ENCODE measurements around the gene RERE.

RERE gene

DNA sequence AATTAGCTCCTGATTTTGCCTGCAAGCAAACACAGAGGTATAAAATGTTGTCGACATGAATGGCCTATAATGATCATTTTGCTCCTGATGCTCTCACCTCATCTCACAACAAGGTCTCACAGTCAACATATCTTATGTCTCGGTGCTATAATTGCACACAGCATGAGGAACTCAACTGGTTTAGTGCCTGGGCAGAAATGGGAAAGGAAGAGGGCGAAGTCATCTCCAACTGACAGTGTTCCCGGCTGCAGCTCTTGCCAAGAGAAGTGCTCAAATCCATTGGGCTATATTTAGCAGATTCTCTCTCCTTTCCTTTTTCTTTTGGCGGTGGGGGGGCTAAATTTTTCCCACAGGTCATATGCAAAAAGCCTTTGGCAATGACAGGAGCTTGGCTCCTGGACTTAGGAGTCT, 446.5 kb downstream of the RERE start:
- peaks cover 34% of the 10 kb centered on the region for H4K20me1 ChIP-seq (ENCODE audit: insufficient read depth, low read length)
- no peaks in the 10 kb centered on the region for H3K4me1 ChIP-seq (ENCODE audit: insufficient read depth, low read length)
- H3K9me3 ChIP-seq (ENCODE audit: insufficient read depth, low read length, severe bottlenecking): no peaks in the 10 kb centered on the region
- no peak overlapping the region for H3K4me2 ChIP-seq (ENCODE audit: insufficient read depth, low read length)
- no peak overlapping the region for H3K4me3 ChIP-seq (ENCODE audit: low read depth in 1 of 2, low read length in 2 of 2)
- ATAC-seq (ENCODE audit: insufficient read depth, low read depth) (no peak), DNase-seq (no peak)
- no peak overlapping the region for H3K27ac ChIP-seq (ENCODE audit: low read length)
- no peak overlapping the region for H2AFZ ChIP-seq (ENCODE audit: low read depth, low read length)
- no peak for TF ChIP-seq EZH2 (IDR thresholded peaks at IDR 0.05; ENCODE audit: borderline replicate concordance, low read depth, low read length, severe bottlenecking)
- H3K9ac ChIP-seq (ENCODE audit: low read depth, low read length): no peak overlapping the region
- 0 out of 2 replicates have a peak, but pooled peaks cover 5% of the 10 kb centered on the region for H3K79me2 ChIP-seq (ENCODE audit: insufficient read depth, low read length)
- no peaks in the 10 kb centered on the region for H3K27me3 ChIP-seq (ENCODE audit: insufficient read depth, low read length, poor library complexity)
- 0 out of 2 replicates have a peak, but pooled peaks cover 6% of the 10 kb centered on the region for H3K36me3 ChIP-seq (ENCODE audit: insufficient read depth, low read length)

GRCh38 chr1:8370046-8370881, 447.2 kb downstream of the RERE start:
- no peaks in the 10 kb centered on the region for H3K27me3 ChIP-seq (ENCODE audit: insufficient read depth, low read length, poor library complexity)
- H3K79me2 ChIP-seq (ENCODE audit: insufficient read depth, low read length): 0 out of 2 replicates have a peak, but pooled peaks cover 5% of the 10 kb centered on the region
- no peak overlapping the region for H3K27ac ChIP-seq (ENCODE audit: low read length)
- H3K4me2 ChIP-seq (ENCODE audit: insufficient read depth, low read length): no peak overlapping the region
- no peak for ATAC-seq (ENCODE audit: insufficient read depth, low read depth)
- peaks cover 6% of the 10 kb centered on the region; the same call in 1 of the 2 replicates for H3K36me3 ChIP-seq (ENCODE audit: insufficient read depth, low read length)
- no peak overlapping the region for H2AFZ ChIP-seq (ENCODE audit: low read depth, low read length)
- H3K4me1 ChIP-seq (ENCODE audit: insufficient read depth, low read length): no peaks in the 10 kb centered on the region
- TF ChIP-seq EZH2 (IDR thresholded peaks at IDR 0.05; ENCODE audit: borderline replicate concordance, low read depth, low read length, severe bottlenecking): no peak
- TF ChIP-seq CTCF (IDR thresholded peaks at IDR 0.05; ENCODE audit: borderline replicate concordance, extremely low read depth, low read length, poor library complexity, severe bottlenecking): no peak
- DNase-seq: no peak
- H4K20me1 ChIP-seq (ENCODE audit: insufficient read depth, low read length): peaks cover 34% of the 10 kb centered on the region
- no peak overlapping the region for H3K9ac ChIP-seq (ENCODE audit: low read depth, low read length)
- no peaks in the 10 kb centered on the region for H3K9me3 ChIP-seq (ENCODE audit: insufficient read depth, low read length, severe bottlenecking)
- no peak overlapping the region for H3K4me3 ChIP-seq (ENCODE audit: low read depth in 1 of 2, low read length in 2 of 2)

GRCh38 chr1:8368956-8369639, 448.3 kb downstream of the RERE start:
- no peak overlapping the region for H3K4me3 ChIP-seq (ENCODE audit: low read depth in 1 of 2, low read length in 2 of 2)
- H3K9ac ChIP-seq (ENCODE audit: low read depth, low read length): no peak overlapping the region
- no peak overlapping the region for H2AFZ ChIP-seq (ENCODE audit: low read depth, low read length)
- H3K79me2 ChIP-seq (ENCODE audit: insufficient read depth, low read length): 0 out of 2 replicates have a peak, but pooled peaks cover 2% of the 10 kb centered on the region
- no peak overlapping the region for H3K4me2 ChIP-seq (ENCODE audit: insufficient read depth, low read length)
- no peaks in the 10 kb centered on the region for H3K27me3 ChIP-seq (ENCODE audit: insufficient read depth, low read length, poor library complexity)
- peaks cover 35% of the 10 kb centered on the region for H4K20me1 ChIP-seq (ENCODE audit: insufficient read depth, low read length)
- ATAC-seq (ENCODE audit: insufficient read depth, low read depth) (no peak), DNase-seq (no peak)
- TF ChIP-seq EZH2 (IDR thresholded peaks at IDR 0.05; ENCODE audit: borderline replicate concordance, low read depth, low read length, severe bottlenecking) (no peak), CTCF (IDR thresholded peaks at IDR 0.05; ENCODE audit: borderline replicate concordance, extremely low read depth, low read length, poor library complexity, severe bottlenecking) (no peak)
- H3K4me1 ChIP-seq (ENCODE audit: insufficient read depth, low read length): no peaks in the 10 kb centered on the region
- H3K27ac ChIP-seq (ENCODE audit: low read length): no peak overlapping the region
- peaks cover 16% of the 10 kb centered on the region for H3K36me3 ChIP-seq (ENCODE audit: insufficient read depth, low read length)
- H3K9me3 ChIP-seq (ENCODE audit: insufficient read depth, low read length, severe bottlenecking): no peaks in the 10 kb centered on the region
